ENCODE data around the gene MCUR1.
"Not testable (repeated sequence)": the region's sequence is repeated elsewhere in the genome, so short reads cannot be mapped to it uniquely, and the experiment has no call there.

Gene MCUR1, protein sequence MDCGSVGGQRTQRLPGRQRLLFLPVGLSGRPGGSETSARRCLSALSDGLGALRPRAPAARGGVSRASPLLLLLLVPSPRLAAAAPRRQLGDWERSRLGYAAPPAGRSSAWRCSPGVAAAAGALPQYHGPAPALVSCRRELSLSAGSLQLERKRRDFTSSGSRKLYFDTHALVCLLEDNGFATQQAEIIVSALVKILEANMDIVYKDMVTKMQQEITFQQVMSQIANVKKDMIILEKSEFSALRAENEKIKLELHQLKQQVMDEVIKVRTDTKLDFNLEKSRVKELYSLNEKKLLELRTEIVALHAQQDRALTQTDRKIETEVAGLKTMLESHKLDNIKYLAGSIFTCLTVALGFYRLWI

DNA sequence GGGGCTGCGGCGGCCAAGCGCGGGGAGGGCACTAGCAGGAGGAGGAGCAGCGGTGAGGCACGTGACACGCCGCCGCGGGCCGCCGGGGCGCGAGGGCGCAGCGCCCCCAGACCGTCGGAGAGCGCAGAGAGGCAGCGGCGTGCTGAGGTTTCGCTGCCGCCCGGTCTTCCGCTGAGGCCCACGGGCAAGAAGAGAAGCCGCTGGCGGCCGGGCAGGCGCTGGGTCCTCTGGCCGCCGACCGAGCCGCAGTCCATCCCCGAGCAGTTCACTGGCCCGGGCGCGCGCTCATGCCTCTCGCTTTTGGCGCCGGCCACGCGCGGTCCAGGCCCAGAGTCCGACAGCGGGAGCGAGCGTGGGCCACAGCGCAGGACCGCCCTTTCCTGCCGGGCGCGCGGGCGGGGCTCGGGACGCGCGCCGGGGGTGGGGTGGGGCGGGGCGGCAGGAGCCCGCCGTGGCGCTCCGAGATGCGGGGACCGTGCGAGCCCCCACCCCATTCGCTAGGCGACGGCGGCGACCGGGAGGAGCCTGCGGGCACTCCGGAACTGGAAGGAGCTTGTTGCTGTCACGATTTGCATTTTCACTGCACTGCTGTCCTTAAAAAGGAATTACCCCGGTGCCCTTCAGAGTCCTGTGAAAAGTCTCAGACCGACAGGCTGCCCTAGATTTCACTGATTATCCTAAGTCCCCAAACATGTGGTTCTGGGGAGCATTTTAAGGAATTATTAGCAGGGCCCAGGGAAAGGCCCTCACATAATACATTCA, at the start of gene MCUR1:
Gene MCUR1 (minus strand): TSS at position 382 of the 762 bp plus-strand sequence. CDS start 128 bp downstream, at position 254.
- DNase-seq (ENCODE audit: low read depth in 2 of 2) = peak in 1 of 2 experiments; percentile 47

DNA sequence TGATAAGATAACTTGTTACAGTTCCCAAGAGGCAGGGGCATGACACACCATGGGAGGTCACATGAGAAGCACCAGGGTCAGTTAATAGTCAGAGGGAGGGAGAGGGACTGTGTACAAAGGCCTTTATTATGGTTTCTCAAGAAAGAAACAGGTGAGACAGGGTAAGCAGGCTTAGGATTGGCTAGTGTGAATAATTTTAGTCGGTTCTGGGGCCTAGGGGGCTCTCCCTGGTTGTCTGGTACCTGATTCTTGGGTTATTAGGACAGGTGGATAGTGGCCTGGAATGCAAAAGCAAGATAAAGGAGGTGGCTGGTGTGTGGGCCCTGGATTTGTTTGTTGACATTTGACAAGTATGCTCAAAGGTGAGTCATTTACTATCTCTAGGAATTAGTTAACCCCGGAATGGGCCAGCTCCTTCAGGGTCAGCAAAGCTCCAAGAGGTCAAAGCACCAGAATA, 49.4 kb upstream of the MCUR1 start:
- no peak for DNase-seq (ENCODE audit: low read depth in 2 of 2)

DNA sequence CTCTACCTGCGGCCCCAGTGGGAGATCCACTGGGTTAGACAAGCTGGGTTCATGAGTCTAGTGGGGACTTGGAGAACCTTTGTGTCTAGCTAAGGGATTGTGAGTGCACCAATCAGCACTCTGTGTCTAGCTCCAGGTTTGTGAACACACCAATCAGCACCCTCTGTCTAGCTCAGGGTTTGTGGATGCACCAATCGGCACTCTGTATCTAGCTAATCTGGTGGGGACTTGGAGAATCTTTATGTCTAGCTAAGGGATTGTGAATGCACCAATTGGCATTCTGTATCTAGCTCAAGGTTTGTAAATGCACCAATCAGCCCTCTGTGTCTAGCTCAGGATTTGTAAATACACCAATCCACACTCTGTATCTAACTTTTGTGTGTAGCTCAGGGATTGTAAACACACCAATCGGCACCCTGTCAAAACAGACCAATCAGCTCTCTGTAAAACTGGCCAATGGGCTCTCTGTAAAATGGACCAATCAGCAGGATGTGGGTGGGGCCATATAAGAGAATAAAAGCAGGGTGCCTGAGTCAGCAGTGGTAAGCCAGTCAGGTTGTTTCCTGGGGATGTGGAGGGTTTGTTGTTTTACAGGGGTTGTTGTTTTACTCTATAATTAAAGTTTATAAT, 46.3 kb upstream of the MCUR1 start:
- not testable (repeated sequence) for DNase-seq (ENCODE audit: low read depth in 2 of 2)

DNA sequence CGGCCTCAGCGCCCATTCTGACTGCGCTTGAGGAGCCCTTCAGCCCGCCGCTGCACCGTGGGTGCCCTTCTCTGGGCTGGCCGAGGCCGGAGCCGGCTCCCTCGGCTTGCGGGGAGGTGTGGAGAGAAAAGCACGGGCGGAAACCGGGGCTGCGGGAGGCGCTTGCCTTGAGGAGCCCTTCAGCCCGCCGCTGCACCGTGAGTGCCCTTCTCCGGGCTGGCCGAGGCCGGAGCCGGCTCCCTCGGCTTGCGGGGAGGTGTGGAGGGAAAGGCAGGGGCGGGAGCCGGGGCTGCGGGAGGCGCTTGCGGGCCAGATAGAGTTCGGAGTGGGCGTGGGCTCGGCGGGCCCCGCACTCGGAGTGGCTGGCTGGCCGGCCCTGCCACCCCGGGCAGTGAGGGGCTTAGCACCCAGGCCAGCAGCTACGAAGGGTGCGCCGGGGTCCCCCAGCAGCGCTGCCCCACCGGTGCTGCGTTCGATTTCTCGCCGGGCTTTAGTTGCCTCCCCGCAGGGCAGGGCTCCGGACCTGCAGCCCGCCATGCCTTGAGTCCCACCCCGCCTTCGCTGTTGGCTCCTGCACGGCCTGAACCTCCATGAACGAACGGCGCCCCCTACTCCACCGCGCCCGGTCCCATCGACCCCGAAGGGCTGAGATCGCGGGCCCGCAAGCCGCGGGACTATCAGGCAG, 45.7 kb upstream of the MCUR1 start:
- DNase-seq (ENCODE audit: low read depth in 2 of 2) = no peak

DNA sequence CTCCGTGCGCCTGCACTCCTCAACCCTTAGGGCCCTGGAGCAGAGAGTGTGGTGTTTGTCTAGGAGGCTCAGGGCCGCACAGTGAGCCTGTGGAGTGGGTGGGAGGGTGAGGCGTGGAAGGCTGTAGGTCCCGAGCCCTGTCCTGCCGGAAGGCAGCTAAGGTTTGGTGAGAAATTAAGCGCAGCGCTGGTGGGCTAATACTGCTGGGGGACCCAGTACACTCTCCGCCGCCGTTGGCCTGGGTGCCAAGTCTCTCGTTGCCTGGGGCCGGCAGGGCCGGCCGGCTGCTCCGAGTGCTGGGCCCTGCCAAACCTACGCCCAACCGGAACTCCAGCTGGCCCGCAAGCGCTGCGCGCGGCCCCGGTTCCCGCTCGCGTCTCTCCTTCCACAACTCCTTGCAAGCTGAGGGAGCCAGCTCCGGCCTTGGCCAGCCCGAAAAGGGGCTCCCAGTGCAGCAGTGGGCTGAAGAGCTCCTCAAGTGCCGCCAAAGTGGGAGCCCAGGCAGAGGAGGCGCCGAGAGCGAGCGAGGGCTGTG, 40.4 kb upstream of the MCUR1 start:
- DNase-seq (ENCODE audit: low read depth in 2 of 2) = no peak

DNA sequence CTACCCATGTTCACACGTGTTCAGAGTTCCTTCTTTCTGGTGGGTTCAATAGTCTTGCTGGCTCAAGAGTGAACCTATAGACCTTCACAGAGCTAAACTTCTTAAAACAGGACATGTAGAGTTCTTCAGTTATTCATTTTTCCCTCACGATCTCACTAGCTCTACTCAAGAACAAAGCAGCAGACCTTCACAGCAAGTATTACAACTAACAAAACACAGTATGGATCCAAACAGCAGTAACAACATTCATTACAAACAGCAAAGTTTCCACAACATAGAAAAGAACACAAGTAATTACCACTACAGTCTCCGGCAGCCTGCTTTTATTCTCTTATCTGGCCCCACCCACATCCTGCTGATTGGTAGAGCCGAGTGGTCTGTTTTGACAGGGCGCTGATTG, 39.5 kb upstream of the MCUR1 start:
- no peak for DNase-seq (ENCODE audit: low read depth in 2 of 2)

DNA sequence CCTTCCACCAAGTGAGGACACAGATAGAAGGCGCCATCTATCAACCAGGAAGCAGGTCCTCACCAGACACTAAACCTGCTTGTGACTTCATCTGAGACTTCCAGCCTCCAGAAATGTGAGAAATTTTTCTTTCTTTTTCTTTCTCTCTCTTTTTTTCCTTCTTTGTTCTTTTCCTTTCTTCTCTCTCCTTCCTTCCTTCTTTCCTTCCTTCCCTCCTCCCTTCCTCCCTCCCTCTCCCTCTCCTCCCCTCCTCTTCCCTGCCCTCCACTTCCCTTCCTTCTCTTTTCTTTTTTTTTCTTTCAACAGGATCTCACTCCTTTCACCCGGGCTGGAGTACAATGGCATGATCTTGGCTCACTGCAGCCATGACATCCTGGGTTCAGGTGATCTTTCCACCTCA, 37.4 kb upstream of the MCUR1 start:
- no peak for DNase-seq (ENCODE audit: low read depth in 2 of 2)

DNA sequence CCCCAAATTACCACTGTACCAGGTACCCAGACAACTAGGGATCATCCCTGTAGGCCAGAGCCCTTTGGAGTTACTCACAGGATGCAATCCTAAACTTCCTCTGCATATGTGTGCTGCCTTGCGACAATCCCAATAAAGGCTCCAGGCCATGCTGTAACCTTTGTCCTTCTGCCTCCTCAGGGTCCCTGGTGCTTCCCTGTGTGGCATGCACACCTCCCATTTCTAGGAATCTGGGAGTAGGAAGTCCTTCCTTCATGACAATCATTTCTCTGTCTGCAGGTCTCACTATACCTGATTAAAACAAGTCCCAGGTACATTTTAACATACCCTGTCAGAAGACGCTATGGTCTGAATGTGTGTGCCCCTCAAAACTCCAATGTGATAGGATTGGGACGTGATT, 37.0 kb upstream of the MCUR1 start:
- no peak for DNase-seq (ENCODE audit: low read depth in 2 of 2)

DNA sequence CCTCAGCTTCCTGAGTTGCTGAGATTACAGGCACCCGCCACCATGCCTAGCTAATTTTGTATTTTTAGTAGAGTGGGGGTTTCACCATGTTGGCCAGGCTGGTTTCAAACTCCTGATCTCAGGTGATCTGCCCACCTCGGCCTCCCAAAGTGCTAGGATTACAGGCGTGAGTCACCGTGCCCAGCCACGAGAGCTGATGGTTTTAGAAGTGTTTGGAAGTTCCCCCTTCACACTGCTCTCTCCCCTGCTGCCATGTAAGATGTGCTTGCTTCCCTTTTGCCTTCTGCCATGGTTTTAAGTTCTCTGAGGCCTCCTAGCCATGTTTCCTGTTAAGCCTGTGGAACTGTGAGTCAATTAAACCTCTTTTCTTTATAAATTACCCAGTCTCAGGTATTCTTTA, 36.3 kb upstream of the MCUR1 start:
- not testable (repeated sequence) for DNase-seq (ENCODE audit: low read depth in 2 of 2)

DNA sequence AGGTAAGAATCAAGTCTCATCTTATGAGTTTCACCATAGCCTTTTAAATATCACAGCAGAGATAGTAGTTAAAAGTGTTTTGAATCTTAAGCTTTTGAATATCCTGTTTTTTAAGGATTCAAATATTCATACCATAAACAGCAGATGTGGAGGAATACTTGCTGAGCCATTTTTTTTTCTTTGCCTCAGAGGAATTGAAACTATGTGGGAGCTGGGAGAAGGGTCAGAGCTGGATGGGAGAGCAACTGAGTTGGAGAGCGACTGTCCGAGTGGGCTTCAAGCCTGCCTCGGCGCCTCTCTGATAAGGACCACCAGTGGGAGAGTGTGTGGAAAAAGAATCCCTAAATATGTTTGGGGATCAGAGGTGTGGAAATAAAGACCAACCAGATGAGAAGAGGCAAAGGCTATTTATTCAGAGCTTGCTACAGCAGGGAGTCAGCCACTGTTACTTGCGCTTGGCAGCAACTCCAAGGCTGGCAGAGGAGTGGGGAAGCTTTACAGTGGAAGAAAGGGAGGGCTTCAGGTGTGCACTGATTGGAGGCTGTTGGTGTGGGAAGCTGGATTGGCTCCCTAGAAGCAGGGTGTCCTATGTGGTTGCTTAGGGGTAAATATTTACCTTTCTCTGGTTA, 34.3 kb upstream of the MCUR1 start:
- DNase-seq (ENCODE audit: low read depth in 2 of 2) = no peak

DNA sequence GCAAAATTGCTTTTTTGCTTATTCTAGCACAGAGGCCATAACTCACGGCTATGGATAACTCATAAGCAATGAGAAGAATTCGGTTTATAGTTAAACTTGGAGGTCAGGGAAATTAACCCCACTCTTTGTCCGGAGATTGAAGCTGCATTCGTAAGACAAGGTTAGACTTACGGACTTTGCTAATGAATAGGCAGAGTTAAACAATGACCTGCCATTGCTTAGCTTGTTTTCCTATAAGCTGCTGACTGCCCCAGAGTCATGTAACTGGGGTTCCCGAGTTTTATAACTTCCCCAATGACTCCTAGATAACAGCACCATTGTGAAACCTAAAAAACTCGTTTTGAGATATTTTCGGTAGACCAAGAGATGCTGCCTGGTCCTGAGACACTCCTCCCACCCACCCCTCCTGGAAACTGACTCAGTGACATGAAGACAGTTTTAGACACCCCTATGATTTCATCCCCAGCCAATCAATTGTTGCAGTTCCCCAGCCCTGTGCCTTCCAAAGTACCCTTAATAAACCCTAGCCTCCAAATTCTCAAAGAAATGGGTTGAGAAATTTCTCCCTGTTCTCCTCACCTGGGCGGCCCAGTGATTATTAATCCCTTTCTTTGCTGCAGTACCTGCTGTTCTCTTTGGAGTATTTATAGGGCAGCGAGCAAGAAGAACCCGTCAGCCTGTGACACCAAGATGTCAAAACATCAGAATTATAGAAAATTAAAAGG, 33.1 kb upstream of the MCUR1 start:
- no peak for DNase-seq (ENCODE audit: low read depth in 2 of 2)

DNA sequence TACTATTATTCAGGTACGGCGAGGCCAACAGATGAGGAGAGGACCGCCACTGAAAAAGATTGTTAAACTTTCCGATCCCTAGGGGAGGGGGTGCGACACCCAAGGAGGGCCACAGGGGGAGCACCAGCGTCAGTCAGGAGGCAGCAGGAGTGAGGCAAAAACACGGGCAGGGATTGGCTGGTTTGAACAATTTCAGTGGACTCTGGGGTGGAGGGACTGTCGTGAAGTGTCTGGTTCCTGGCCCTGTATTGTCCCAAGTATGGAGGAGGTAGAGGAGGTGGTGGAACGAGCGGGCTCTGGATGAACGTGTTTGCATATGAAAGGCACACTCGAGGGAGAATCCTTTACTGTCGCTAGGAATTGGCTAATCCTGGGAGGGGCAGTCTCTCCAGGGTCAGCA, 32.5 kb upstream of the MCUR1 start:
- no peak for DNase-seq (ENCODE audit: low read depth in 2 of 2)

DNA sequence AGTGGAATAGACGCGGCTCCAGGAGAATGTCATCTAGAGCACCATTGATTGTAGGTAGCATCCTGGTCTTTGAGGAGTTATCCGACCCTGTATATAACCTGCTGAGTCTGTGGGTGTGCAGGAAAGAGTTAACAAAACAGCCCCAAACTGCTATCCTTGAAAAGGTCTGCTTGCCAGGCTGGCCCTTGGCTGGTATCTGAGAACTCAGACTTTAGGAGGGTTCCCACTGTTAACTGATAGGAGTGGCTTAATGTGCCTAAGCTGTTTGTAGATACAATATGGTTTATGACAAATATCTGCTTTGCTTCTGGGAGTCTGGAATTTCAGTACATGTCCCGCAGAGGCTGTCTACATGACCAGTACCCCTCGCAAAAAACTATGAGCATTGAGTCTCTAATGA, 27.6 kb upstream of the MCUR1 start:
- no peak for DNase-seq (ENCODE audit: low read depth in 2 of 2)

DNA sequence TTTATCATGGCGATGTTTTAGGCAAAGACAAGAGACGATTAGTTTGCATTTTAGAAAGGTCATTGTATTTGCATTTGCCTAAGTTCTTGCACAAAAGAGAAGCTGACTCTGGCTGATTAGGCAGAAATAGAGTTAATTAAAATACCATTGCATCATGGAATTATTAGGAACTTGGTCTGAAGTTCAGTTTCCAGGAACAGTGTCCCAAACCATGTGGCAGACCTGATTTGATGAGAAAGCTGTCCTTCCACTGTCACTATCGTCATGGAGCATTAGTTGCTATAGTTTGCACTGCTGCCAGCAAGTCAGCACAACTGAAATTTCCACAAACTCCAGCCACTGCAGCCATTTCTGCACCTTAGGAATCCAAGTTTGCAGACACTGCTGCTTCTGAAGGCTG, 24.3 kb upstream of the MCUR1 start:
- DNase-seq (ENCODE audit: low read depth in 2 of 2) = no peak

DNA sequence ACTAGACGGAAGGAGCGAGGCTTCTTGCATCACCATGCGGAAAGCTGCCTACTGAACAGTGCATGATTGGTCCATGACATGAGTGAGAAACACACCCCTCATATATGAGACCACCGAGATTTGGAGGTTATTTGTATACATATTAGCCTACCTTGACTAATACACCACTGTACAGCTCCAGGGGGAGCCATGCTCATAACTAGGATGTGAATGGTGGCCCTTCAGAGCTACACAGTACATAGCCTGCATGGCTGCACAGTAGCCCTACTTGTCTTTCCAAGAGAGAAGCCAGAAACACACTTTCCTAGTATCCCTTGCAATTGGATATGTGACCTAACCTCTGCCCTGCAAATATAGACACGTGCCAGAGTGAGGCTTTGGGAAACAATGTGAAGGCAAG, 21.8 kb upstream of the MCUR1 start:
- DNase-seq (ENCODE audit: low read depth in 2 of 2) = no peak

DNA sequence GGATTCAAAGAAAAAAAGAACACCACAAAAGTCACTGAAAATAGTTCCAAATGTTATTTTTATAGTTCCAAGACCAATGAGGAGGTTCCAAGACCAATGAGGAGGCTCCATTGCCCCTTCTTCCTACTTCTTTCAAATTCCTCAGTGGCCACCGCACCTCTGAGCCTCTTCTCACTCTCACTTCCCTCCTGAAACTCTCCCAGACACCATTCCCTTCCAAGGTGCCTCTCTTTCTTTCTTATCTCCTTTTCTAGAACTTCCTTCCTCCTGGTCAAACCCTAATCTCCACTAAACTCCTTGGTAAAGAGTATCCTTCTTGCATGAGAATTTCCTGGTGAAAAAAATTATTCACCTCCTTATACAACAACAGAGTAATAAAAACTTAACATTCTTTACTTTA, 20.4 kb upstream of the MCUR1 start:
- no peak for DNase-seq (ENCODE audit: low read depth in 2 of 2)

DNA sequence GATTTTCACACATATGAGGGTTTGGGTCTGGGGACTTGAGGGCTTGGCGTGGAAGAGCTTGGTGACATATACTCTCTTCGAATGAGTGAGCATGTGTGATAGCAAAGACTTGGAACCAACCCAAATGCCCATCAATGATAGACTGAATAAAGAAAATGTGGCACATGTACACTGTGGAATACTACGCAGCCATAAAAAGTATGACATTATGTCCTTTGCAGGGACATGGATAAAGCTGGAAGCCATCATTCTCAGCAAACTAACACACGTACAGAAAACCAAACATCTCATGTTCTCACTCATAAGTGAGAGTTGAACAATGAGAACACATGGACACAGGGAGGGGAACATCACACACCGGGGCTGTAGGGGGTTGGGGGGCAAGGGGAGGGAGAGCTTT, 19.7 kb upstream of the MCUR1 start:
- not testable (repeated sequence) for DNase-seq (ENCODE audit: low read depth in 2 of 2)

DNA sequence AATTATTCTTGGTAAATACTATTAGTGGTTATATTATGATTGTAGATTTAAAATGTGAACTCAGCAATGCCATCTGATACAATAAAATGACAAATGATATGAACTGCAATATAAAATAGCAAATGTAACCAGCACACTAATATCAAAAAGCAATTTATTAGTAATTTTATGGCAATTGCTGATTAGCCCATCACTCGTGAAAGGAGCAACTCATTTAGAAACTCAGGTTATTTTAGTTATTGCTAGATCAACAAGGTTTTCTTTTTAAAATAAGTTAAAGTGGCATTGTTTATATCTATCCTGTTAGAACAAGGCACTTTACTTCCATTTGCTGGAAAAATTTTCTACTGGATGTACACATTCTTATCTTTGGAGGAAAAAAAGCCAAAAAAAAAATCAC, 18.4 kb upstream of the MCUR1 start:
- no peak for DNase-seq (ENCODE audit: low read depth in 2 of 2)

DNA sequence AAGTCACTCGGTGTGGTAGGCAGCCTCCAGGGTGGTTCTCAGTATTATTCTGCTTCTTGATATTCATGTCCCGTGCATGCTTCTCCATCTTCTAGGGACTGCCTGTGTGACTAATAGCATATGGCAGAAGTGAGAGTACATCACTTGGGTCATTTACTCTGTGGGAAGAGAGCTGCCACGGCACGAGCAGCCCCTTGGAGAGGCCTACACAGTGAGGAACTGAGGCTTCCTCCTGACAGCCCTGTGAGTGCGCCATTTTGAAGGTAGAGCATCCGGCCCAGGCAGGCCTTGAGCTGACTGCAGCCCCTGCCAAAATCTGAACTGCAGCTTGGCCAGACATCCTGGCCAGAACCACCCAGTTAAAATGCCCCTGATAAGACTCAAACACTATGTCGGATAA, 17.3 kb upstream of the MCUR1 start:
- DNase-seq (ENCODE audit: low read depth in 2 of 2) = no peak

DNA sequence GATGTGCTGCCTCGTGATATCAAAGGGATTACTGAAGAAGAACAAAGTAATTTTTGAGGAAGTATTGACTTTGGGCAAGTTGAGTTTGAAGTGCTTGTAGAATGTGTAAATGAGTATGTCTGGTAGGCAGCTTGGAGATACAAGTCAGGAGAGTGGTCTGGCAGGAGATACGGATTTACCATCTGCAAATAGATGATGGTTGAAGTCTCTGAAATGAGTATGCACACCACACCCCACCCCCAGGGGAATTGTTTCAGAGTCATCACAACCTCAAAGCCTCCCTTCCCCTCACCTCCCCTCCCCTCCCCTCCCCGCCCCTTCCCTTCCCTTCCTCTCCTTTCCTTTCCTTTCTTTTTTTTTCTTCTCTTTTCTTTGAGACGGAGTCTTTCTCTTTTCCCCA, 16.4 kb upstream of the MCUR1 start:
- DNase-seq (ENCODE audit: low read depth in 2 of 2) = no peak

DNA sequence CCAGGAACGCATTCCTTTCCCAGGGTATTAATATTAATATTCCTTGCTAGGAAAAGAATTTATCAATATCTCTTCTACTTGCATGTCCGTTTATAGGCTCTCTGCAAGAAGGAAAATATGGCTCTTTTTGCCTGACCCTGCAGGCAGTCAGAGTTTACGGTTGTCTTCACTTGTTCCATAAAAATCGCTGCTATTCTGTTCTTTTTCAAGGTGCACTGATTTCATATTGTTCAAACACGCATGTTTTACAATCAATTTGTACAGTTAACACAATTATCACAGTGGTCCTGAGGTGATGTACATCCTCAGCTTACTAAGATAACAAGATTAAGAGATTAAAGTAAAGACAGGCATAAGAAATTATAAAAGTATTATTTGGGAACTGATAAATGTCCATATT, 15.1 kb upstream of the MCUR1 start:
- not testable (repeated sequence) for DNase-seq (ENCODE audit: low read depth in 2 of 2)

Measured in fibroblast of skin of left biceps (primary cell).